HG03460 (cell line): Measurements from ENCODE around the gene CFLAR.
"Not testable (repeated sequence)": the region's sequence is repeated elsewhere in the genome, so short reads cannot be mapped to it uniquely, and the experiment has no call there.

Experiments used
- ATAC-seq: cut with Tn5 transposase; IDR thresholded peaks from one replicate; pipeline ENCODE4 v1.9.1; 2021; ENCODE audit not compliant: unreplicated experiment

Gene CFLAR

GRCh38 chr2:201116115-201116958 is at the start of gene CFLAR:
CFLAR (plus strand) TSS chr2:201116164; CDS start chr2:201129866, 13,702 bp downstream.
- ATAC-seq = peak; percentile 32

GRCh38 chr2:201070948-201071478 is 45.0 kb upstream of the CFLAR start:
- ATAC-seq = peak; percentile 9

- peak; percentile 99 for ATAC-seq
Observed at GRCh38 chr2:201071479-201072200, 44.3 kb upstream of the CFLAR start, which contains the start of the genes HYCC2 and NDUFB3. HYCC2 (minus strand) TSS chr2:201071671; CDS start chr2:201024009, 47,662 bp downstream. NDUFB3 (plus strand) TSS chr2:201072001; CDS start chr2:201078883, 6,882 bp downstream.

GRCh38 chr2:201072201-201072530 is 43.8 kb upstream of the CFLAR start:
- ATAC-seq = no peak

GRCh38 chr2:201073071-201073470 is 42.9 kb upstream of the CFLAR start:
- ATAC-seq = no peak

GRCh38 chr2:201074996-201075395 is 41.0 kb upstream of the CFLAR start:
- no peak for ATAC-seq

GRCh38 chr2:201084863-201085262 is 31.1 kb upstream of the CFLAR start:
- no peak for ATAC-seq

GRCh38 chr2:201090574-201090973 is 25.4 kb upstream of the CFLAR start:
- ATAC-seq = no peak

- no peak for ATAC-seq
Observed at GRCh38 chr2:201093573-201093972, 22.4 kb upstream of the CFLAR start.

GRCh38 chr2:201100497-201100896 is 15.5 kb upstream of the CFLAR start:
- no peak for ATAC-seq

- no peak for ATAC-seq
Observed at GRCh38 chr2:201105759-201106158, 10.2 kb upstream of the CFLAR start.

GRCh38 chr2:201107624-201108023 is 8.3 kb upstream of the CFLAR start:
- no peak for ATAC-seq

GRCh38 chr2:201108341-201108740 is 7.6 kb upstream of the CFLAR start:
- ATAC-seq = no peak

GRCh38 chr2:201109186-201109585 is 6.8 kb upstream of the CFLAR start:
- no peak for ATAC-seq

GRCh38 chr2:201110615-201111014 is 5.3 kb upstream of the CFLAR start:
- no peak for ATAC-seq

GRCh38 chr2:201111096-201111495 is 4.9 kb upstream of the CFLAR start:
- no peak for ATAC-seq

- ATAC-seq = no peak
Observed at GRCh38 chr2:201114350-201114749, 1.6 kb upstream of the CFLAR start.

GRCh38 chr2:201114846-201115245 is 1.1 kb upstream of the CFLAR start:
- no peak for ATAC-seq

GRCh38 chr2:201116959-201117734 is 1.2 kb downstream of the CFLAR start:
- ATAC-seq = peak; percentile 21

GRCh38 chr2:201117735-201118094 is 1.8 kb downstream of the CFLAR start:
- ATAC-seq = not testable (repeated sequence)
